GM12878 (cell line): ENCODE measurements around the gene NCLN. TPM values are rescaled to one million over a fixed set of nuclear protein-coding genes. Genes with fewer than 3 reads are reported as not detected.

Experiments used
- ATAC-seq: fragments of 200-7000 bp; cut with Tn5 transposase; 3 replicates; pipeline ENCODE4 v1.9.1; 2020; ENCODE audit warnings: mild to moderate bottlenecking, moderate library complexity
- BruUV-seq: library from RNA; stranded (reverse); fragments of 400-500 nt; replicated peaks from 2 replicates; lab custom pipeline; 2021; lab: Mats Ljungman, UMichigan
- CTCF ChIA-PET: fragments of 300-600 bp; sonication (Branson Sonifier 250); formaldehyde crosslinking; extraction: SDS; loops from one replicate; lab custom pipeline; 2021; ENCODE audit warnings: inconsistent platforms; lab: Yijun Ruan, JAX
- POLR2A ChIA-PET: fragments of 350-600 bp; formaldehyde crosslinking; extraction: SDS; loops from one replicate; lab custom pipeline; 2021; ENCODE audit warnings: inconsistent platforms; lab: Charles Lee
- RAD21 ChIA-PET: fragments of 300-600 bp; sonication (Branson Sonifier 250); formaldehyde crosslinking; loops from one replicate; lab custom pipeline; 2023; ENCODE audit warnings: antibody characterized with exemption; ENCODE audit not compliant: unreplicated experiment; lab: Charles Lee
- SMC1A ChIA-PET: fragments of 300-600 bp; sonication (Branson Sonifier 250); formaldehyde crosslinking; loops from one replicate; lab custom pipeline; 2023; ENCODE audit not compliant: unreplicated experiment, uncharacterized antibody; lab: Charles Lee
- DNase-seq: peaks from one replicate; pipeline ENCODE4 v3.0.0-alpha.2; 2011; ENCODE audit warnings: low read depth, low spot score
- FAIRE-seq: peaks from 3 replicates; lab custom pipeline; 2011; peaks lifted over from hg19 to GRCh38; lab: Jason Lieb, UNC
- H2AFZ ChIP-seq: 2 replicates; pipeline ENCODE4 v1.6.0; 2011; ENCODE audit warnings: low read depth, low read length, control low read depth; ENCODE audit not compliant: control insufficient read depth
- H3K27ac ChIP-seq: 2 replicates; pipeline ENCODE4 v1.5.1; 2011; ENCODE audit warnings: control low read depth; ENCODE audit not compliant: control insufficient read depth, insufficient read depth
- H3K27me3 ChIP-seq, 2 experiments: replicated peaks in 1 of 2; 2 replicates each; pipeline versions ENCODE4 v1.6.0 to v1.6.1; 2011; ENCODE audit warnings: low read length in 1 of 2; ENCODE audit not compliant: control insufficient read depth in 2 of 2, insufficient read depth in 2 of 2
- H3K36me3 ChIP-seq, 2 experiments: 2 replicates each; pipeline ENCODE4 v1.5.1; 2011; ENCODE audit warnings: low read length in 1 of 2; ENCODE audit not compliant: control insufficient read depth in 2 of 2, insufficient read depth in 2 of 2
- H3K4me1 ChIP-seq: 2 replicates; pipeline ENCODE4 v1.6.1; 2011; ENCODE audit warnings: mild to moderate bottlenecking, low read length, moderate library complexity, mixed read lengths; ENCODE audit not compliant: control insufficient read depth, insufficient read depth
- H3K4me2 ChIP-seq: 2 replicates; pipeline ENCODE4 v1.6.0; 2011; ENCODE audit warnings: control low read depth; ENCODE audit not compliant: control insufficient read depth, insufficient read depth
- H3K4me3 ChIP-seq: fragments of 200-600 bp; sonication (generic); 2 replicates; pipeline ENCODE4 v1.5.1; 2016
- H3K79me2 ChIP-seq: 2 replicates; pipeline ENCODE4 v1.6.0; 2011; ENCODE audit warnings: low read length; ENCODE audit not compliant: control insufficient read depth, insufficient read depth
- H3K9ac ChIP-seq: 2 replicates; pipeline ENCODE4 v1.8.0; 2011; ENCODE audit warnings: low read length, control low read depth, mixed read lengths; ENCODE audit not compliant: control insufficient read depth, insufficient read depth
- H3K9me3 ChIP-seq: replicated peaks from 3 replicates; pipeline ENCODE4 v1.5.1; 2011; ENCODE audit warnings: mild to moderate bottlenecking, low read length; ENCODE audit not compliant: control insufficient read depth, insufficient read depth
- H4K20me1 ChIP-seq: 2 replicates; pipeline ENCODE4 v1.6.0; 2011; ENCODE audit not compliant: control insufficient read depth, insufficient read depth
- ESRRA ChIP-seq: IDR thresholded peaks from 2 replicates; pipeline ENCODE4 v1.6.1; 2012; ENCODE audit warnings: mild to moderate bottlenecking, low read length, improper control_type of control experiment
- HDAC6 ChIP-seq: fragments of 200-600 bp; sonication (generic); IDR thresholded peaks from one replicate; pipeline ENCODE4 v1.8.0; 2017; ENCODE audit warnings: antibody characterized with exemption; ENCODE audit not compliant: unreplicated experiment
- KLF5 ChIP-seq: fragments of 450-650 bp; IDR thresholded peaks from 2 replicates; pipeline ENCODE4 v1.6.1; 2014; ENCODE audit warnings: mild to moderate bottlenecking; ENCODE audit not compliant: partially characterized antibody
- NFYB ChIP-seq: IDR thresholded peaks from 2 replicates; pipeline ENCODE4 v1.6.1; 2011; ENCODE audit warnings: low read depth, mild to moderate bottlenecking, low read length, improper control_type of control experiment, moderate library complexity; ENCODE audit not compliant: insufficient read depth
- NR2C2 ChIP-seq: IDR thresholded peaks from 2 replicates; pipeline ENCODE4 v1.6.1; 2011; ENCODE audit warnings: borderline replicate concordance, low read depth; ENCODE audit not compliant: control insufficient read depth, insufficient read length
- NR2F1 ChIP-seq: fragments of 450-650 bp; conservative IDR thresholded peaks from 2 replicates; pipeline ENCODE4 v1.6.1; 2017; ENCODE audit warnings: mild to moderate bottlenecking
- POLR2A ChIP-seq: IDR thresholded peaks from 2 replicates; pipeline ENCODE4 v1.6.1; 2011; ENCODE audit warnings: low read depth, mild to moderate bottlenecking, low read length
- RFX5 ChIP-seq: IDR thresholded peaks from 2 replicates; pipeline ENCODE4 v1.6.1; 2011; ENCODE audit warnings: low read depth, low read length, improper control_type of control experiment
- SRF ChIP-seq, 2 experiments: IDR thresholded peaks; 2 replicates each; pipeline ENCODE4 v1.6.1; 2011; ENCODE audit warnings: low read depth in 2 of 2, low read length in 2 of 2, mild to moderate bottlenecking in 1 of 2, moderate library complexity in 1 of 2
- ZSCAN29 ChIP-seq: fragments of 450-650 bp; IDR thresholded peaks from 2 replicates; pipeline ENCODE4 v1.6.1; 2017; ENCODE audit warnings: mild to moderate bottlenecking, moderate library complexity
- WGBS: methylation state at CpG from one replicate; pipeline ENCODE4 v1.1.6; 2016; ENCODE audit warnings: low lambda C conversion rate; ENCODE audit not compliant: insufficient replicate concordance, insufficient coverage; ENCODE audit errors: missing lambda C conversion rate; 5-methylcytosine and 5-hydroxymethylcytosine counted together
- in situ Hi-C: fragments of 300-500 bp; cut with MboI; formaldehyde crosslinking; loops from 9 replicates; pipeline ENCODE4 v1.14.3; 2018; ENCODE audit warnings: mixed read lengths
- intact Hi-C: fragments of 100-400 bp; cut with micrococcal nuclease; formaldehyde crosslinking; loops from one replicate; pipeline ENCODE4 v1.14.2; 2022; ENCODE audit not compliant: unreplicated experiment
- polyA plus RNA-seq, 11 experiments: library from polyadenylated mRNA; depleted of rRNA in 4 of 11; unstranded in 6 of 11; stranded (reverse) in 5 of 11; fragments of >200 nt; fragmentation: Nextera tagmentation in 4 of 11; fragmentation: Illumina TruSeq in 1 of 11; extraction: Ambion mirVana in 4 of 11; extraction: Trizol in 1 of 11; gene quantifications; 1 replicate in 1 of 11; 2 replicates in 10 of 11; pipeline versions ENCODE4 v1.2.1 to v1.2.3, GENCODE V29; 2011 to 2016; ENCODE audit warnings: inconsistent platforms in 2 of 11, missing spikeins in 2 of 11, low read depth in 1 of 11
- total RNA-seq, 4 experiments: library from RNA; depleted of rRNA in 3 of 4; stranded (reverse); fragments of >200 nt in 3 of 4; fragmentation: Illumina TruSeq in 1 of 4; extraction: Trizol in 1 of 4; gene quantifications; 2 replicates each; pipeline versions ENCODE4 v1.2.1 to v1.2.3, GENCODE V29; 2013 to 2021
- TF ChIP-seq, protein P1 (sequence below): IDR thresholded peaks from 2 replicates; pipeline ENCODE4 v1.6.1; 2011; ENCODE audit warnings: low read depth, low read length, improper control_type of control experiment, borderline replicate concordance
- TF ChIP-seq, protein P2 (sequence below): fragments of 450-650 bp; IDR thresholded peaks from 2 replicates; pipeline ENCODE4 v1.6.1; 2017; ENCODE audit warnings: mild to moderate bottlenecking, low read depth, inconsistent platforms; ENCODE audit not compliant: poor library complexity, severe bottlenecking
- TF ChIP-seq, protein P3 (sequence below): fragments of 450-650 bp; IDR thresholded peaks from 2 replicates; pipeline ENCODE4 v1.6.1; 2017; ENCODE audit warnings: mild to moderate bottlenecking, moderate library complexity
- TF ChIP-seq, protein P4 (sequence below): fragments of 450-650 bp; formaldehyde crosslinking; IDR thresholded peaks from 2 replicates; pipeline ENCODE4 v1.4.0; 2022; ENCODE audit warnings: mild to moderate bottlenecking, moderate library complexity

The NCLN gene
- total and polyA plus RNA-seq, 10 of the 15 experiments (the other 5 are each of a cell fraction or from before 2014, with no cell fraction given) = 2.2 to 79.1 (median 36.0) TPM

DNA sequence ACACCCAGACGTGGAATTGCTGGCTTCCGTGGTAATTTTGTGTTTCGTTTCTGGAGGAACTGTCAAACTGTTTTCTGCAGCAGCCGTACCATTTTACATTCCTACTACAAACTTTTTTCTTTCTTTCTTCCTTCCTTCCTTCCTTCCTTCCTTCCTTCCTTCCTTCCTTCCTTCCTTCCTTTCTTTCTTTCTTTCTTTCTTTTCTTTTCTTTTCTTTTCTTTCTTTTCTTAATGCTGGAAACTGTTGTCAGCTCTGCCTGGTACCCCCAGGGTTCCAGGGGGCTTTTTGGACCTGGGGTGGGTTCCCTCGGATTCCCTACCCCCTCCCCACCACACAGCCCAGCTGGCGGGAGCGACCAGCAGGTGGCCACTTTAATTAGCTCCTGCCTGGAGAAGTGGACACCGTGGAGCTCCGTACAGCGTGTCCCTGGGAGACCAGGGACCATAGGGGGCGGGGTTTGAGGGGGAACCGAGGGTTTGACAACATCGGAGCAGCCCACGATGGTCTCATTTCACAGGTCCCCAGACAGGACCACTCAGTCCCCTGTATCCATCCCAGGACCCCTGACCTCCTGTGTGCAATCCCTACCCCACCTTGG, 63.1 kb downstream of the NCLN start:
- ATAC-seq = no peak
- Histone ChIP-seq H3K4me1 (no peaks in the 10 kb centered on the region), H4K20me1 (no peaks in the 10 kb centered on the region), H3K27me3 (no peaks in the 10 kb centered on the region), H2AFZ (no peak overlapping the region), H3K4me3 (no peak overlapping the region), H3K9ac (no peak overlapping the region), H3K36me3 (no peaks in the 10 kb centered on the region), H3K4me2 (no peak overlapping the region), H3K27ac (no peak overlapping the region), H3K79me2 (no peaks in the 10 kb centered on the region), H3K9me3 (no peaks in the 10 kb centered on the region; the same call in 2 of the 3 replicates)
- CTCF ChIA-PET = interaction anchor here (0.7 kb wide), 1 partner anchor 278 kb away, joined by 3 read pairs; no protein-coding TSS in a partner anchor
- no TSS peak for BruUV-seq
- in situ Hi-C loops (no loop called here), intact Hi-C loops (no loop called here)
- POLR2A ChIA-PET = no interaction called here
- SMC1A ChIA-PET = no interaction called here
- WGBS = 61% methylated on average over 14 of the region's 14 CpGs
- DNase-seq = no peak
- RAD21 ChIA-PET = no interaction called here
- no peak for FAIRE-seq
- no peak for TF ChIP-seq HDAC6
- TF ChIP-seq, protein P1, sequence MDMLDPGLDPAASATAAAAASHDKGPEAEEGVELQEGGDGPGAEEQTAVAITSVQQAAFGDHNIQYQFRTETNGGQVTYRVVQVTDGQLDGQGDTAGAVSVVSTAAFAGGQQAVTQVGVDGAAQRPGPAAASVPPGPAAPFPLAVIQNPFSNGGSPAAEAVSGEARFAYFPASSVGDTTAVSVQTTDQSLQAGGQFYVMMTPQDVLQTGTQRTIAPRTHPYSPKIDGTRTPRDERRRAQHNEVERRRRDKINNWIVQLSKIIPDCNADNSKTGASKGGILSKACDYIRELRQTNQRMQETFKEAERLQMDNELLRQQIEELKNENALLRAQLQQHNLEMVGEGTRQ = no peak
- TF ChIP-seq POLR2A = no peak
- no peak for TF ChIP-seq NFYB
- TF ChIP-seq SRF (IDR thresholded peaks at IDR 0.05; ENCODE audit: low read depth in 2 of 2, low read length in 2 of 2) = no peak
- TF ChIP-seq NR2F1 = no peak
- TF ChIP-seq ESRRA = no peak
- TF ChIP-seq, protein P2, sequence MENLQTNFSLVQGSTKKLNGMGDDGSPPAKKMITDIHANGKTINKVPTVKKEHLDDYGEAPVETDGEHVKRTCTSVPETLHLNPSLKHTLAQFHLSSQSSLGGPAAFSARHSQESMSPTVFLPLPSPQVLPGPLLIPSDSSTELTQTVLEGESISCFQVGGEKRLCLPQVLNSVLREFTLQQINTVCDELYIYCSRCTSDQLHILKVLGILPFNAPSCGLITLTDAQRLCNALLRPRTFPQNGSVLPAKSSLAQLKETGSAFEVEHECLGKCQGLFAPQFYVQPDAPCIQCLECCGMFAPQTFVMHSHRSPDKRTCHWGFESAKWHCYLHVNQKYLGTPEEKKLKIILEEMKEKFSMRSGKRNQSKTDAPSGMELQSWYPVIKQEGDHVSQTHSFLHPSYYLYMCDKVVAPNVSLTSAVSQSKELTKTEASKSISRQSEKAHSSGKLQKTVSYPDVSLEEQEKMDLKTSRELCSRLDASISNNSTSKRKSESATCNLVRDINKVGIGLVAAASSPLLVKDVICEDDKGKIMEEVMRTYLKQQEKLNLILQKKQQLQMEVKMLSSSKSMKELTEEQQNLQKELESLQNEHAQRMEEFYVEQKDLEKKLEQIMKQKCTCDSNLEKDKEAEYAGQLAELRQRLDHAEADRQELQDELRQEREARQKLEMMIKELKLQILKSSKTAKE = no peak
- TF ChIP-seq, protein P3, sequence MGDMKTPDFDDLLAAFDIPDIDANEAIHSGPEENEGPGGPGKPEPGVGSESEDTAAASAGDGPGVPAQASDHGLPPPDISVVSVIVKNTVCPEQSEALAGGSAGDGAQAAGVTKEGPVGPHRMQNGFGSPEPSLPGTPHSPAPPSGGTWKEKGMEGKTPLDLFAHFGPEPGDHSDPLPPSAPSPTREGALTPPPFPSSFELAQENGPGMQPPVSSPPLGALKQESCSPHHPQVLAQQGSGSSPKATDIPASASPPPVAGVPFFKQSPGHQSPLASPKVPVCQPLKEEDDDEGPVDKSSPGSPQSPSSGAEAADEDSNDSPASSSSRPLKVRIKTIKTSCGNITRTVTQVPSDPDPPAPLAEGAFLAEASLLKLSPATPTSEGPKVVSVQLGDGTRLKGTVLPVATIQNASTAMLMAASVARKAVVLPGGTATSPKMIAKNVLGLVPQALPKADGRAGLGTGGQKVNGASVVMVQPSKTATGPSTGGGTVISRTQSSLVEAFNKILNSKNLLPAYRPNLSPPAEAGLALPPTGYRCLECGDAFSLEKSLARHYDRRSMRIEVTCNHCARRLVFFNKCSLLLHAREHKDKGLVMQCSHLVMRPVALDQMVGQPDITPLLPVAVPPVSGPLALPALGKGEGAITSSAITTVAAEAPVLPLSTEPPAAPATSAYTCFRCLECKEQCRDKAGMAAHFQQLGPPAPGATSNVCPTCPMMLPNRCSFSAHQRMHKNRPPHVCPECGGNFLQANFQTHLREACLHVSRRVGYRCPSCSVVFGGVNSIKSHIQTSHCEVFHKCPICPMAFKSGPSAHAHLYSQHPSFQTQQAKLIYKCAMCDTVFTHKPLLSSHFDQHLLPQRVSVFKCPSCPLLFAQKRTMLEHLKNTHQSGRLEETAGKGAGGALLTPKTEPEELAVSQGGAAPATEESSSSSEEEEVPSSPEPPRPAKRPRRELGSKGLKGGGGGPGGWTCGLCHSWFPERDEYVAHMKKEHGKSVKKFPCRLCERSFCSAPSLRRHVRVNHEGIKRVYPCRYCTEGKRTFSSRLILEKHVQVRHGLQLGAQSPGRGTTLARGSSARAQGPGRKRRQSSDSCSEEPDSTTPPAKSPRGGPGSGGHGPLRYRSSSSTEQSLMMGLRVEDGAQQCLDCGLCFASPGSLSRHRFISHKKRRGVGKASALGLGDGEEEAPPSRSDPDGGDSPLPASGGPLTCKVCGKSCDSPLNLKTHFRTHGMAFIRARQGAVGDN = no peak
- no peak for TF ChIP-seq RFX5
- no peak for TF ChIP-seq NR2C2
- TF ChIP-seq, protein P4, sequence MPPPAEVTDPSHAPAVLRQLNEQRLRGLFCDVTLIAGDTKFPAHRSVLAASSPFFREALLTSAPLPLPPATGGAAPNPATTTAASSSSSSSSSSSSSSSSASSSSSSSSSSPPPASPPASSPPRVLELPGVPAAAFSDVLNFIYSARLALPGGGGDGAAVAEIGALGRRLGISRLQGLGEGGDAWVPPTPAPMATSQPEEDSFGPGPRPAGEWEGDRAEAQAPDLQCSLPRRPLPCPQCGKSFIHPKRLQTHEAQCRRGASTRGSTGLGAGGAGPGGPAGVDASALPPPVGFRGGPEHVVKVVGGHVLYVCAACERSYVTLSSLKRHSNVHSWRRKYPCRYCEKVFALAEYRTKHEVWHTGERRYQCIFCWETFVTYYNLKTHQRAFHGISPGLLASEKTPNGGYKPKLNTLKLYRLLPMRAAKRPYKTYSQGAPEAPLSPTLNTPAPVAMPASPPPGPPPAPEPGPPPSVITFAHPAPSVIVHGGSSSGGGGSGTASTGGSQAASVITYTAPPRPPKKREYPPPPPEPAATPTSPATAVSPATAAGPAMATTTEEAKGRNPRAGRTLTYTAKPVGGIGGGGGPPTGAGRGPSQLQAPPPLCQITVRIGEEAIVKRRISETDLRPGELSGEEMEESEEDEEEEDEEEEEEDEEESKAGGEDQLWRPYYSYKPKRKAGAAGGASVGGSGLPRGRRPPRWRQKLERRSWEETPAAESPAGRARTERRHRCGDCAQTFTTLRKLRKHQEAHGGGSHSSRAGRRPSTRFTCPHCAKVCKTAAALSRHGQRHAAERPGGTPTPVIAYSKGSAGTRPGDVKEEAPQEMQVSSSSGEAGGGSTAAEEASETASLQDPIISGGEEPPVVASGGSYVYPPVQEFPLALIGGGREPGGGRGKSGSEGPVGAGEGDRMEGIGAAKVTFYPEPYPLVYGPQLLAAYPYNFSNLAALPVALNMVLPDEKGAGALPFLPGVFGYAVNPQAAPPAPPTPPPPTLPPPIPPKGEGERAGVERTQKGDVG (CRISPR knock-in tag) = no peak
- no peak for TF ChIP-seq ZSCAN29
- no peak for TF ChIP-seq KLF5
